A673 (cell line): ENCODE data around the gene KRT82.

Experiments
- EZH2 ChIP-seq: fragments of 200-600 bp; sonication (generic); IDR thresholded peaks from 2 replicates; pipeline ENCODE4 v1.6.1; 2017; ENCODE audit warnings: borderline replicate concordance, low read depth, mild to moderate bottlenecking, mixed read lengths, antibody characterized with exemption, low read length; ENCODE audit not compliant: poor library complexity, severe bottlenecking
- TF ChIP-seq, protein P1 (sequence below): fragments of 300-800, 200-600 bp; sonication (generic); conservative IDR thresholded peaks from 2 replicates; pipeline ENCODE4 v1.5.1; 2017; ENCODE audit warnings: low read depth, mild to moderate bottlenecking, antibody characterized with exemption, low read length, moderate library complexity, mixed read lengths

DNA sequence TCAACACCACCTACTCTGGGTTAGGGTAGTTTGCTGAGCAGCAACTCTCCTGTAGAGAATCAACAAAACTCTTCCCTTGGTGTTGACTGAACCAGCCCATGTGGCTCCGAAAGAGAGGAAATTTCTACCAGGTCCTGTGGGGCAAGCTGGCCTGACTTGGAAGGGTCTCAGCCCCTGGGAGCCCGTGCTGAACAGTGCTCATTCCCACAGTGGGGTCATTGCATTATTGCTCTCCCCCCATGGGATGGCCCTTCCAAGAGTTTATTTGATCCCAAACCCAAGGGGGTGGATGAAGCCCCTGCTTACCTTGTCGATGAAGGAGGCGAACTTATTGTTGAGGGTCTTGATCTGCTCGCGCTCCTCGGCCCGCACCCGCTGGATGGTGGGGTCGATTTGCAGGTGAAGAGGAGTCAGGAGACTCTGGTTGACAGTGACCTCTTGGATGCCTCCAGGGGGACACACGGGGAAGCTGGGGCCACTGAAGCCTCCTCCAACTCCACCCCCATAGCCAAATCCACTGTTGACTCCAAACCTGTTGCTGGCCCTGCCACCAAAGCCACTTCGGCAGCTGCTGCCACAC, 27.5 kb upstream of the KRT82 start:
- TF ChIP-seq EZH2 = no peak
- TF ChIP-seq, protein P1, sequence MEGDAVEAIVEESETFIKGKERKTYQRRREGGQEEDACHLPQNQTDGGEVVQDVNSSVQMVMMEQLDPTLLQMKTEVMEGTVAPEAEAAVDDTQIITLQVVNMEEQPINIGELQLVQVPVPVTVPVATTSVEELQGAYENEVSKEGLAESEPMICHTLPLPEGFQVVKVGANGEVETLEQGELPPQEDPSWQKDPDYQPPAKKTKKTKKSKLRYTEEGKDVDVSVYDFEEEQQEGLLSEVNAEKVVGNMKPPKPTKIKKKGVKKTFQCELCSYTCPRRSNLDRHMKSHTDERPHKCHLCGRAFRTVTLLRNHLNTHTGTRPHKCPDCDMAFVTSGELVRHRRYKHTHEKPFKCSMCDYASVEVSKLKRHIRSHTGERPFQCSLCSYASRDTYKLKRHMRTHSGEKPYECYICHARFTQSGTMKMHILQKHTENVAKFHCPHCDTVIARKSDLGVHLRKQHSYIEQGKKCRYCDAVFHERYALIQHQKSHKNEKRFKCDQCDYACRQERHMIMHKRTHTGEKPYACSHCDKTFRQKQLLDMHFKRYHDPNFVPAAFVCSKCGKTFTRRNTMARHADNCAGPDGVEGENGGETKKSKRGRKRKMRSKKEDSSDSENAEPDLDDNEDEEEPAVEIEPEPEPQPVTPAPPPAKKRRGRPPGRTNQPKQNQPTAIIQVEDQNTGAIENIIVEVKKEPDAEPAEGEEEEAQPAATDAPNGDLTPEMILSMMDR = no peak
